ENCODE measurements around the gene L2HGDH. TPM values are rescaled to one million over a fixed set of nuclear protein-coding genes. Genes with fewer than 3 reads are reported as not detected.

L2HGDH gene
- polyA plus RNA-seq, 1 of the 3 experiments (the other 2 are of a cell fraction) = 8.4 TPM

DNA sequence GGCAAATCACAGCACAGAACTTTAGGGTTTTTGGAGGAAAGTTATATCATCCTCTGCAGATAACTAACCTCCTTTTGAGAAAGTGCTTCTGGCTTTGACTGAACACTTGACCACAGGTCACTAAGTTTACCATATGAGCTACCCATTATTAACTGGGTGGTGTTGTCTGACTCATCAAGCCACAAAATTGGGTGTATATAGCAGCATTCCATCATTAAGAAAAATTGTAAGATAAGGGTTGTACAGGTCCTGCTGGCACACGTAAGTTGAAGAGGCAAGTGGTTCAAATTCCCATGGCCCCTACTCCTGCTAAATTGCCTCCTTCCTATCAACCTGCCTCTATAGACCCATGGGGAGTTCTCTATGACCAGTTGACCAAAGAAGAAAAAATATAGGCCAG is 39.5 kb downstream of the L2HGDH start:
- ChIA-PET POLR2A (no interaction called here), CTCF (no interaction called here)

More for the DNA sequence above, 39.5 kb downstream of the L2HGDH start:
- no peak overlapping the region for H2AFZ ChIP-seq (ENCODE audit: low read depth)
- no peak overlapping the region for H3K4me3 ChIP-seq (ENCODE audit: low read depth in 2 of 2, low read length in 1 of 2)
- no peaks in the 10 kb centered on the region for H3K9me3 ChIP-seq
- no peaks in the 10 kb centered on the region for H3K9me2 ChIP-seq
- WGBS (ENCODE audit: low lambda C conversion rate) = 100% methylated on average over 1 of the region's 1 CpG
- H4K20me1 ChIP-seq (ENCODE audit: insufficient read depth) = no peaks in the 10 kb centered on the region
- H3K79me2 ChIP-seq (ENCODE audit: insufficient read depth) = no peaks in the 10 kb centered on the region
- H3K27ac ChIP-seq (ENCODE audit: low read depth in 2 of 2, low read length in 1 of 2) = no peak overlapping the region
- no peak overlapping the region for H3K9ac ChIP-seq
- no peaks in the 10 kb centered on the region for H3K27me3 ChIP-seq (ENCODE audit: insufficient read depth)
- no peaks in the 10 kb centered on the region for H3K4me1 ChIP-seq (ENCODE audit: control insufficient read depth in 1 of 2, insufficient read depth in 2 of 2, low read depth in 1 of 2, low read length in 1 of 2)
- TF ChIP-seq, protein P1, sequence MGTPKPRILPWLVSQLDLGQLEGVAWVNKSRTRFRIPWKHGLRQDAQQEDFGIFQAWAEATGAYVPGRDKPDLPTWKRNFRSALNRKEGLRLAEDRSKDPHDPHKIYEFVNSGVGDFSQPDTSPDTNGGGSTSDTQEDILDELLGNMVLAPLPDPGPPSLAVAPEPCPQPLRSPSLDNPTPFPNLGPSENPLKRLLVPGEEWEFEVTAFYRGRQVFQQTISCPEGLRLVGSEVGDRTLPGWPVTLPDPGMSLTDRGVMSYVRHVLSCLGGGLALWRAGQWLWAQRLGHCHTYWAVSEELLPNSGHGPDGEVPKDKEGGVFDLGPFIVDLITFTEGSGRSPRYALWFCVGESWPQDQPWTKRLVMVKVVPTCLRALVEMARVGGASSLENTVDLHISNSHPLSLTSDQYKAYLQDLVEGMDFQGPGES (IDR thresholded peaks at IDR 0.05; ENCODE audit: low read depth, low read length) = no peak
- TF ChIP-seq, protein P2, sequence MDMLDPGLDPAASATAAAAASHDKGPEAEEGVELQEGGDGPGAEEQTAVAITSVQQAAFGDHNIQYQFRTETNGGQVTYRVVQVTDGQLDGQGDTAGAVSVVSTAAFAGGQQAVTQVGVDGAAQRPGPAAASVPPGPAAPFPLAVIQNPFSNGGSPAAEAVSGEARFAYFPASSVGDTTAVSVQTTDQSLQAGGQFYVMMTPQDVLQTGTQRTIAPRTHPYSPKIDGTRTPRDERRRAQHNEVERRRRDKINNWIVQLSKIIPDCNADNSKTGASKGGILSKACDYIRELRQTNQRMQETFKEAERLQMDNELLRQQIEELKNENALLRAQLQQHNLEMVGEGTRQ (IDR thresholded peaks at IDR 0.05; ENCODE audit: borderline replicate concordance, low read depth, low read length) = no peak
- TF ChIP-seq TAF1 (IDR thresholded peaks at IDR 0.05; ENCODE audit: borderline replicate concordance, low read depth, low read length) = no peak
- TF ChIP-seq, protein P3, sequence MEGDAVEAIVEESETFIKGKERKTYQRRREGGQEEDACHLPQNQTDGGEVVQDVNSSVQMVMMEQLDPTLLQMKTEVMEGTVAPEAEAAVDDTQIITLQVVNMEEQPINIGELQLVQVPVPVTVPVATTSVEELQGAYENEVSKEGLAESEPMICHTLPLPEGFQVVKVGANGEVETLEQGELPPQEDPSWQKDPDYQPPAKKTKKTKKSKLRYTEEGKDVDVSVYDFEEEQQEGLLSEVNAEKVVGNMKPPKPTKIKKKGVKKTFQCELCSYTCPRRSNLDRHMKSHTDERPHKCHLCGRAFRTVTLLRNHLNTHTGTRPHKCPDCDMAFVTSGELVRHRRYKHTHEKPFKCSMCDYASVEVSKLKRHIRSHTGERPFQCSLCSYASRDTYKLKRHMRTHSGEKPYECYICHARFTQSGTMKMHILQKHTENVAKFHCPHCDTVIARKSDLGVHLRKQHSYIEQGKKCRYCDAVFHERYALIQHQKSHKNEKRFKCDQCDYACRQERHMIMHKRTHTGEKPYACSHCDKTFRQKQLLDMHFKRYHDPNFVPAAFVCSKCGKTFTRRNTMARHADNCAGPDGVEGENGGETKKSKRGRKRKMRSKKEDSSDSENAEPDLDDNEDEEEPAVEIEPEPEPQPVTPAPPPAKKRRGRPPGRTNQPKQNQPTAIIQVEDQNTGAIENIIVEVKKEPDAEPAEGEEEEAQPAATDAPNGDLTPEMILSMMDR (IDR thresholded peaks at IDR 0.05) = no peak
- TF ChIP-seq, protein P4, sequence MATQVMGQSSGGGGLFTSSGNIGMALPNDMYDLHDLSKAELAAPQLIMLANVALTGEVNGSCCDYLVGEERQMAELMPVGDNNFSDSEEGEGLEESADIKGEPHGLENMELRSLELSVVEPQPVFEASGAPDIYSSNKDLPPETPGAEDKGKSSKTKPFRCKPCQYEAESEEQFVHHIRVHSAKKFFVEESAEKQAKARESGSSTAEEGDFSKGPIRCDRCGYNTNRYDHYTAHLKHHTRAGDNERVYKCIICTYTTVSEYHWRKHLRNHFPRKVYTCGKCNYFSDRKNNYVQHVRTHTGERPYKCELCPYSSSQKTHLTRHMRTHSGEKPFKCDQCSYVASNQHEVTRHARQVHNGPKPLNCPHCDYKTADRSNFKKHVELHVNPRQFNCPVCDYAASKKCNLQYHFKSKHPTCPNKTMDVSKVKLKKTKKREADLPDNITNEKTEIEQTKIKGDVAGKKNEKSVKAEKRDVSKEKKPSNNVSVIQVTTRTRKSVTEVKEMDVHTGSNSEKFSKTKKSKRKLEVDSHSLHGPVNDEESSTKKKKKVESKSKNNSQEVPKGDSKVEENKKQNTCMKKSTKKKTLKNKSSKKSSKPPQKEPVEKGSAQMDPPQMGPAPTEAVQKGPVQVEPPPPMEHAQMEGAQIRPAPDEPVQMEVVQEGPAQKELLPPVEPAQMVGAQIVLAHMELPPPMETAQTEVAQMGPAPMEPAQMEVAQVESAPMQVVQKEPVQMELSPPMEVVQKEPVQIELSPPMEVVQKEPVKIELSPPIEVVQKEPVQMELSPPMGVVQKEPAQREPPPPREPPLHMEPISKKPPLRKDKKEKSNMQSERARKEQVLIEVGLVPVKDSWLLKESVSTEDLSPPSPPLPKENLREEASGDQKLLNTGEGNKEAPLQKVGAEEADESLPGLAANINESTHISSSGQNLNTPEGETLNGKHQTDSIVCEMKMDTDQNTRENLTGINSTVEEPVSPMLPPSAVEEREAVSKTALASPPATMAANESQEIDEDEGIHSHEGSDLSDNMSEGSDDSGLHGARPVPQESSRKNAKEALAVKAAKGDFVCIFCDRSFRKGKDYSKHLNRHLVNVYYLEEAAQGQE (IDR thresholded peaks at IDR 0.05; ENCODE audit: low read depth, low read length) = no peak
- TF ChIP-seq, protein P5, sequence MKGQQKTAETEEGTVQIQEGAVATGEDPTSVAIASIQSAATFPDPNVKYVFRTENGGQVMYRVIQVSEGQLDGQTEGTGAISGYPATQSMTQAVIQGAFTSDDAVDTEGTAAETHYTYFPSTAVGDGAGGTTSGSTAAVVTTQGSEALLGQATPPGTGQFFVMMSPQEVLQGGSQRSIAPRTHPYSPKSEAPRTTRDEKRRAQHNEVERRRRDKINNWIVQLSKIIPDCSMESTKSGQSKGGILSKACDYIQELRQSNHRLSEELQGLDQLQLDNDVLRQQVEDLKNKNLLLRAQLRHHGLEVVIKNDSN (IDR thresholded peaks at IDR 0.05; ENCODE audit: borderline replicate concordance, low read depth) = no peak
- TF ChIP-seq JUND (IDR thresholded peaks at IDR 0.05) = no peak
- TF ChIP-seq, protein P6, sequence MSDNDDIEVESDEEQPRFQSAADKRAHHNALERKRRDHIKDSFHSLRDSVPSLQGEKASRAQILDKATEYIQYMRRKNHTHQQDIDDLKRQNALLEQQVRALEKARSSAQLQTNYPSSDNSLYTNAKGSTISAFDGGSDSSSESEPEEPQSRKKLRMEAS (IDR thresholded peaks at IDR 0.05; ENCODE audit: low read depth) = no peak
- no peak for TF ChIP-seq EZH2phosphoT487 (IDR thresholded peaks at IDR 0.05; ENCODE audit: borderline replicate concordance, low read depth)
- no peak for TF ChIP-seq FOXM1 (IDR thresholded peaks at IDR 0.05; ENCODE audit: low read depth)
- TF ChIP-seq EP300 (IDR thresholded peaks at IDR 0.05; ENCODE audit: borderline replicate concordance in 1 of 2, low read depth in 1 of 2, low read length in 1 of 2) = no peak
- TF ChIP-seq NFIC (IDR thresholded peaks at IDR 0.05; ENCODE audit: borderline replicate concordance) = no peak
- TF ChIP-seq FOSL2 (IDR thresholded peaks at IDR 0.05; ENCODE audit: borderline replicate concordance, low read depth) = no peak
- TF ChIP-seq POLR2AphosphoS5 (IDR thresholded peaks at IDR 0.05; ENCODE audit: low read depth, low read length) = no peak
- no peak for TF ChIP-seq SIN3A (IDR thresholded peaks at IDR 0.05; ENCODE audit: borderline replicate concordance, low read depth, low read length)
- TF ChIP-seq SMC3 (IDR thresholded peaks at IDR 0.05; ENCODE audit: low read depth, low read length) = no peak
- no peak overlapping the region for H3K4me2 ChIP-seq
- peaks cover 0 to 3% of the 10 kb centered on the region in 2 experiments for H3K36me3 ChIP-seq (replicated peaks in 1 of 2; ENCODE audit: control insufficient read depth in 1 of 2, insufficient read depth in 2 of 2, low read length in 1 of 2)
- no peak for DNase-seq
- H3F3A ChIP-seq (replicated peaks; ENCODE audit: insufficient read depth) = no peaks in the 10 kb centered on the region
